Lower leg skin (tissue), 4 donors: Measurements from ENCODE around the gene PEAR1. TPM values are rescaled to one million over a fixed set of nuclear protein-coding genes. Genes with fewer than 3 reads are reported as not detected.

Experiments
- DNase-seq, 2 donors: peaks; one replicate each; pipeline ENCODE4 v3.0.0-alpha.2; 2019; ENCODE audit warnings: low spot score in 2 of 2
- H3K4me3 ChIP-seq: fragments of 200-600 bp; sonication (generic); 2 replicates; pipeline ENCODE4 v1.5.1; 2017; ENCODE audit warnings: mild to moderate bottlenecking, low read depth; ENCODE audit not compliant: poor library complexity, severe bottlenecking
- CTCF ChIP-seq, 3 donors: fragments of 450-650 bp; IDR thresholded peaks; one replicate each; pipeline ENCODE4 v1.5.1; 2016; ENCODE audit warnings: antibody characterized with exemption in 3 of 3, mild to moderate bottlenecking in 3 of 3, moderate library complexity in 2 of 3
- POLR2A ChIP-seq, 2 donors: fragments of 450-650 bp; IDR thresholded peaks; one replicate each; pipeline ENCODE4 v1.6.1; 2016 to 2017; ENCODE audit warnings: antibody characterized with exemption in 2 of 2, mild to moderate bottlenecking in 1 of 2, moderate library complexity in 1 of 2
- WGBS, 2 donors: methylation state at CpG; one replicate each; pipeline ENCODE4 v1.1.5; 2018; 5-methylcytosine and 5-hydroxymethylcytosine counted together
- intact Hi-C: fragments of 100-400 bp; cut with DNase I; formaldehyde crosslinking; loops from one replicate; pipeline ENCODE4 v1.15.0; 2023; ENCODE audit warnings: low total_unique reads
- total RNA-seq, 4 donors: library from RNA; depleted of rRNA; stranded (reverse); fragments of >200 nt; gene quantifications; one replicate each; pipeline ENCODE4 v1.1.0, GENCODE V29; 2016

The PEAR1 gene
- total RNA-seq, 4 donors from 2014 or later: 2.1 to 10.2 (median 6.6) TPM

DNA sequence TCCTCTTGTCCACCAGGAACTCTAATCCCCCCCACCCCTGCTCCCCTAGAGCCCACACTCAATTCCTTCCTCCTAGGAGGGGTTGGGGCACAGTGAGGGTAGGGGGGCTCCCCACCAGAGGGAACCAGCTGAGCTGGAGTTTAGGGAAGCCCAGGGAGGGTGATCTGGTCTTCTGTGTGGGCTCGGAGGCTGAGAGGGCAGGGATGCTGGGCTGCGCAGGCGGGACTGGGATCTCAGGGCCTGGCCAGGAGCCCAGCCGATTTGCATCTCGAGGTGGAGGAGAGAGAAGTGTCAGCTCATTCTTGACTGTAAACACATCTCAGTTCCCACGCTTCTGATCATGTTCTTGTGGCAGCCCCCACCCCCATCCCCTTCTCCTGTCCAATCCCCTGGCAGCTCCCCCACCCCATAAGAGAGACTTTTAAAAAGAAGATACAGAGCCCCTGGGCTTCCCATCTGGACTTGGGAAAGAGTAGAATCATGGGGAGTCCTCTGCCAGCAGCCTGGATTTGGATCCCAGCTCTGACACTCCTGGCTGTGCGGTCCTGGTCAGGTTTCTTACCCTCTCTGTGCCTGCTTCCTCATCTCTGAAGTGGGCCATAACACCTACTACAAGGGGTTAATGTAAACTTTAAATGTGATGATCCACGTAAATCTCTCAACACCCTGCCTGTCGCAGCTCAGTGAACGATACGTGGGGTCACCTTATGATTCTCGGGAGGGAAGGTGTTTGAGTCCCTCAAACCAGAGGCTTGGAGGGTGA is 6.6 kb downstream of the PEAR1 start:
- no peak for TF ChIP-seq CTCF (IDR thresholded peaks at IDR 0.05)
- no peak for TF ChIP-seq POLR2A (IDR thresholded peaks at IDR 0.05)
- WGBS, 2 donors: 56% methylated on average over 12 of the region's 12 CpGs
- DNase-seq: no peak
- intact Hi-C loops: no loop called here
- no peak overlapping the region for H3K4me3 ChIP-seq

DNA sequence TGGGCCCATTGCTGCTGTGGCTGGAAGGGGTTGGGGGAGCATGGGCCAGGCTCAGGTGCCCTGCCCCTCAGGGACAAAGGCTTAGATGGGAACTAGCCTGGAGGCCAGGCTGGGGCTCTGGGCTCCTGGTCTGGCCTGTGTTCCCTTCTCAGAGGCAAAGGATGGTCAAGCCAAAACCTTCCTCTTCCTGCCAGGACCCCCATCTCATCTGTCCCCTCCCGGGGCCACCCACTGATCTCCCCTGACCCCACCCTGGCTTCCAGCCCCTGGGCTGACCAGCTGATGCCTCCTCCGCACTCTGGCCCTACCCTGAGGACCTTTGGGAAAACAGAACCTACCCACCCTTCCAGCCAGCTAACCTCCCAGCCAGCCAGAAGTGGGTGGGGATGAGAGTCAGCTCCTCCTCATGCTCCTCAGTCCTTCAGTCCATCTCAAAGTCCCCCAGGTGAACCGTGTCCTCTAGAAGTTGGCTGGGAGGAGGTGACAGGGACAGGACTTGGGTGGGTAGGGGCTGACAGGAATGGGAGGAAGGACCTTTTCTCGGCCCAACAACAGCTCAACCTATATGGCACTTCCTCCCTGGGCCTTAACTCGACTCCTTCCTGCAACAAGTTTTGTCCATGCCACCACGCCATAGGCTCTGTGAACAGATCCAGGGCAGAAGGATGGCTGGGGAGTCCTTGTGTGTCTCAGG is 7.5 kb downstream of the PEAR1 start:
- H3K4me3 ChIP-seq: no peak overlapping the region
- TF ChIP-seq POLR2A (IDR thresholded peaks at IDR 0.05): no peak
- no peak for TF ChIP-seq CTCF (IDR thresholded peaks at IDR 0.05)
- WGBS, 2 donors: 71 to 76% methylated on average over 6 of the region's 6 CpGs
- DNase-seq: no peak
- intact Hi-C loops: no loop called here

- DNase-seq: no peak
- TF ChIP-seq CTCF (IDR thresholded peaks at IDR 0.05) (no peak), POLR2A (IDR thresholded peaks at IDR 0.05) (no peak)
- WGBS, 2 donors: 80 to 89% methylated on average over 4 of the region's 4 CpGs
- intact Hi-C loops: no loop called here
- H3K4me3 ChIP-seq: no peak overlapping the region
Observed at GRCh38 chr1:156901590-156901900, 8.0 kb downstream of the PEAR1 start.

DNA sequence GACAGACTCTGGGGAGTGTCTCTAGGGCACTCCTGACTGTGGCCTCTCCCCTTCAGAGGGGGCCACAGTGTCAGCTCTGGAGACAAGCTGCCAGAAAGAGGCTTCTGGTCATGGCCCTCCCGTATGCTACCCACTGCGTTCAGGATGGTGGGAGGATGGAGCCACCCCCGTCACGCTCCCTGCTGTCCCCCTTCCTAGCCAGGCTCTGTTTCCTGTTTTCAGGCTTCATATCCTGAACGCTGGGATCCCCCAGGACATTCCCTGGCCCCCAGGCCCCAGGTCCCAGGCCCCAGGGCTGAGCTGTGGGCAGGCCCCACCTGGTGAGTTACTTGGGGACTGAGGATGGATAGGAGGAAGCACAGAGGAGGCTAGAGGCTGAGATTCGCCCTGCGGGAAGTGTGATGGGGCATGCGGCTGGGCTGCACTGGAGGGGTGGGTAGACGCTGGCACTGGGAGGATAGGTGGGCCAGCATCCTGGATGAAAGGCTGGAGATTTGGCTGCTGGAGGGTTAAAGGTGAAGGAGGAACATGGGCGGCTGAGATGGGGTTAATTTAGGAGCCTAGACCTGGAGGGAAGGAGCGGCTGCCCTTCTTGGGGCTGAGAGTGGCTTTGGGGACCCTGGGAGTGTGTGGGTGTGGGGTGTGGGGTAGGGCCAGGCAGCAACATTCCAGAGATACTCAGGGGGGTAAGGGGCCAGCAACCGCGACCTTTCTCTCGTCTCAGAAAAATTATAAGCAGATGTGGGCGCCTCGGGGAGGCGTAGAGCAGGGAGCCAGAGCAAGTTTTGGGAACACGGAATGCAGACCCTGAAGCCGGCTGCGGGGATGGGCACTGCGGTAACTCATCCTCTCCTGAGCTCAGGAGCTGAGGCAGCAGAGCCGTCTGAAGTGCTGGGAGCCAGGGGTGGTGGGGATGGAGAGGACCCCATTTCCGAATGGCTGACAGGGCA is 8.7 kb downstream of the PEAR1 start:
- DNase-seq: no peak
- intact Hi-C loops: no loop called here
- TF ChIP-seq CTCF (IDR thresholded peaks at IDR 0.05) (no peak), POLR2A (IDR thresholded peaks at IDR 0.05) (no peak)
- WGBS, 2 donors: 61 to 67% methylated on average over 20 to 22 of the region's 23 CpGs
- H3K4me3 ChIP-seq: no peak overlapping the region

DNA sequence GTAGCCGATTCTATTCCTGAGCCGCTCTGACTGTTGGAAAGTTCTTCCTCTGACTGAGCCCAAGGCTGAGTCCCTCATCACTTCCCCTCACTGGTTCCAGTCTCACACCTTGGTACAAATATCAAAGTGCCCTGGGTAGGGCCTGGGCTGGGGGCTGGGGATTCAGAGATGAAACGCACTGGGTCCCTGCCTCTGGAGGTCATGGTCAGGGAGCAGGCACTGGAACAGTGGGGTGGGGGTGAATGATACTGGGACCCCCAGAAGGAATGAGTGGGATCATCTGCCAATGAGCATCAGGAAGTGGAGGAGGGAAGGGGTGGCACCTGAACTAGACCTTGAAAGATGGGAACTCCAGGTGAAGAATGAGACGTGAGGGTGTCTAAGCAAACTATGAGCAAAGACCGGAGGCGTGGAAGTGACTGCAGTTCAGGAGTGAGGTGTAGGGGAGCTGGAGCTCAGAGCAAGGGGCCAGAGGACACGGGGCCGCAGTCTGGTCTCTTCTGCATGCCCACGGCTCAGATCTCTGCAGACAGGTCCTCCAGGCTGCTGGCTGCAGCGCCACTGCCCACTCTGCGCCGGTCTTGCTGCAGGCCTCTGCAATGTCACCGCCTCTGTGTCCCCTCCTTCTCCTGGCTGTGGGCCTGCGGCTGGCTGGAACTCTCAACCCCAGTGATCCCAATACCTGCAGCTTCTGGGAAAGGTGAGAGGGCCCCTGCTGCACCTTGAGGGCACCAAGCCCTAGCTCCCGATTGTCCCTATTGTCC is 10.0 kb downstream of the PEAR1 start:
- intact Hi-C loops: no loop called here
- WGBS, 2 donors: 75 to 76% methylated on average over 15 of the region's 15 CpGs
- no peak for TF ChIP-seq CTCF (IDR thresholded peaks at IDR 0.05)
- no peak for TF ChIP-seq POLR2A (IDR thresholded peaks at IDR 0.05)
- no peak for DNase-seq
- H3K4me3 ChIP-seq: no peak overlapping the region
